Measurements from ENCODE around the gene MAGI1. TPM values are rescaled to one million over a fixed set of nuclear protein-coding genes. Genes with fewer than 3 reads are reported as not detected.

The MAGI1 gene
- total RNA-seq, 1 donor from 2014 or later, result 5.0 TPM

- no peak for DNase-seq (ENCODE audit: low read depth)
- Histone ChIP-seq H3K27me3 (ENCODE audit: control insufficient read depth, insufficient read depth, low read length) (no peaks in the 10 kb centered on the region), H3K4me3 (ENCODE audit: low read depth, low read length) (no peak overlapping the region), H3K36me3 (ENCODE audit: control insufficient read depth, insufficient read depth, low read length) (no peaks in the 10 kb centered on the region)
- no peak for FAIRE-seq
- TF ChIP-seq, protein P1, sequence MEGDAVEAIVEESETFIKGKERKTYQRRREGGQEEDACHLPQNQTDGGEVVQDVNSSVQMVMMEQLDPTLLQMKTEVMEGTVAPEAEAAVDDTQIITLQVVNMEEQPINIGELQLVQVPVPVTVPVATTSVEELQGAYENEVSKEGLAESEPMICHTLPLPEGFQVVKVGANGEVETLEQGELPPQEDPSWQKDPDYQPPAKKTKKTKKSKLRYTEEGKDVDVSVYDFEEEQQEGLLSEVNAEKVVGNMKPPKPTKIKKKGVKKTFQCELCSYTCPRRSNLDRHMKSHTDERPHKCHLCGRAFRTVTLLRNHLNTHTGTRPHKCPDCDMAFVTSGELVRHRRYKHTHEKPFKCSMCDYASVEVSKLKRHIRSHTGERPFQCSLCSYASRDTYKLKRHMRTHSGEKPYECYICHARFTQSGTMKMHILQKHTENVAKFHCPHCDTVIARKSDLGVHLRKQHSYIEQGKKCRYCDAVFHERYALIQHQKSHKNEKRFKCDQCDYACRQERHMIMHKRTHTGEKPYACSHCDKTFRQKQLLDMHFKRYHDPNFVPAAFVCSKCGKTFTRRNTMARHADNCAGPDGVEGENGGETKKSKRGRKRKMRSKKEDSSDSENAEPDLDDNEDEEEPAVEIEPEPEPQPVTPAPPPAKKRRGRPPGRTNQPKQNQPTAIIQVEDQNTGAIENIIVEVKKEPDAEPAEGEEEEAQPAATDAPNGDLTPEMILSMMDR (IDR thresholded peaks at IDR 0.05; ENCODE audit: insufficient read depth, low read length, severe bottlenecking), result no peak
Measured at GRCh38 chr3:65653731-65654130, 385.0 kb downstream of the MAGI1 start.

DNA sequence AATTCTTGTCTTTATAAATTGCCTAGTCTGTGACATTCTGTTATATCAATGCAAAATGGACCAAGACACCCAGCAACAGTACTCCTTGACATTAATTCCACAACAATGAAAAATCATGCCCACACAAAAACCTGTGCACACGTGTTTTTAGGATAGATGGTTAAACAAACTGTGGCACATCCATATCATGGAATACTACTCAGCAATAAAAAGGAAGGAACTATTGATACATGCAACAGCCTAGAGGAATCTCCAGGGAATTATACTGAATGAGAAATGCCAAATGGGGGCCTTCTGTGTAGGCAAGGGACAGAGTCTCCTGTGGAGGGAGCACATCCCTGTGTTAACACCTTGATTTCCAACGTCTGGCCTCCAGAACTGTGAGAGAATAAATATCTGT, 388.5 kb downstream of the MAGI1 start:
- TF ChIP-seq, protein P1 (IDR thresholded peaks at IDR 0.05; ENCODE audit: insufficient read depth, low read length, severe bottlenecking), result no peak
- Histone ChIP-seq H3K27me3 (ENCODE audit: control insufficient read depth, insufficient read depth, low read length) (no peaks in the 10 kb centered on the region), H3K4me3 (ENCODE audit: low read depth, low read length) (no peak overlapping the region), H3K36me3 (ENCODE audit: control insufficient read depth, insufficient read depth, low read length) (no peaks in the 10 kb centered on the region)
- FAIRE-seq, result no peak
- DNase-seq (ENCODE audit: low read depth), result no peak

DNA sequence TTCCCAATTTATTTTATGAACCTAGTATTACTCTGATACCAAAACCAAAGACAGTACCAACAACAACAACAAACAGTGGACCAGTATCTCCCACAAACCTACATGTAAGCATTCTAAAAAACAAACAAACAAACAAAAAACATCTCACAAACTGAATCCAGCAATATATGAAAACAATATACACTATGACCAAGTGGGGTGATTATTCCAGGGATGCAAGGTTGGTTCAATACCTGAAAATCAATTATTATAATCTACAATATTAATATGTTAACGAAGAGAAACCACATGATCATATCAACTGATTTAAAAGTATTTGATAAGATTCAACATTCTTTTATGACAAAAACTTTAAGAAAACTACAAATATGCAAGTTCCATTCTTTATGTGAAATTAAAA, 391.3 kb downstream of the MAGI1 start:
- H3K4me3 ChIP-seq (ENCODE audit: low read depth, low read length), result no peak overlapping the region
- H3K36me3 ChIP-seq (ENCODE audit: control insufficient read depth, insufficient read depth, low read length), result no peaks in the 10 kb centered on the region
- TF ChIP-seq, protein P1 (IDR thresholded peaks at IDR 0.05; ENCODE audit: insufficient read depth, low read length, severe bottlenecking), result no peak
- no peak for FAIRE-seq
- no peaks in the 10 kb centered on the region for H3K27me3 ChIP-seq (ENCODE audit: control insufficient read depth, insufficient read depth, low read length)
- DNase-seq (ENCODE audit: low read depth), result no peak

GRCh38 chr3:65642883-65643282, 395.8 kb downstream of the MAGI1 start:
- Histone ChIP-seq H3K27me3 (ENCODE audit: control insufficient read depth, insufficient read depth, low read length) (no peaks in the 10 kb centered on the region), H3K36me3 (ENCODE audit: control insufficient read depth, insufficient read depth, low read length) (no peaks in the 10 kb centered on the region), H3K4me3 (ENCODE audit: low read depth, low read length) (no peak overlapping the region)
- no peak for FAIRE-seq
- no peak for DNase-seq (ENCODE audit: low read depth)
- TF ChIP-seq, protein P1 (IDR thresholded peaks at IDR 0.05; ENCODE audit: insufficient read depth, low read length, severe bottlenecking), result no peak

- no peak for FAIRE-seq
- no peak overlapping the region for H3K4me3 ChIP-seq (ENCODE audit: low read depth, low read length)
Measured at GRCh38 chr3:65641777-65642176, 396.9 kb downstream of the MAGI1 start.

DNA sequence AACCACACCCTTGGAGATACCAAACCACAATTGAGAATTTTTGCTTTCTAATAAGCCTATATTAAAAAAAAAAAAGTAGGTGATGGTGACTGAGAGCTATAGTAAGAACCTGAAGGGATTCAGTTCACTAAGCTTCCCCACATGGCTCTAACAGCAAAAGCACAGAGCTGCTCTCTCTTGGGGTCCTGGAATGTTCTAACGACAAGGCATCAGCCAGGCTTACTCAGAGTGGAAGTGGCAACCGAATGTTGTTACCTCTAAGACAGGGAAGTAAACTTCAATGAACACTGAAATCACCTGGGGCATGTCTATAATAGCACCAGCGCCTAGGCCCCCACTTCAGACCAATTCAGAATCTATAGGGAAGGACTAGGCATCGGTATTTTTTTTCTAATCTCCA, 397.7 kb downstream of the MAGI1 start:
- H3K4me3 ChIP-seq (ENCODE audit: low read depth, low read length), result no peak overlapping the region
- peak; percentile 18 for FAIRE-seq
- H3K27me3 ChIP-seq (ENCODE audit: control insufficient read depth, insufficient read depth, low read length), result no peaks in the 10 kb centered on the region
- TF ChIP-seq, protein P1 (IDR thresholded peaks at IDR 0.05; ENCODE audit: insufficient read depth, low read length, severe bottlenecking), result no peak
- no peak for DNase-seq (ENCODE audit: low read depth)
- H3K36me3 ChIP-seq (ENCODE audit: control insufficient read depth, insufficient read depth, low read length), result no peaks in the 10 kb centered on the region

More at GRCh38 chr3:65641777-65642176, 396.9 kb downstream of the MAGI1 start:
- no peak for DNase-seq (ENCODE audit: low read depth)
- Histone ChIP-seq H3K27me3 (ENCODE audit: control insufficient read depth, insufficient read depth, low read length) (no peaks in the 10 kb centered on the region), H3K36me3 (ENCODE audit: control insufficient read depth, insufficient read depth, low read length) (no peaks in the 10 kb centered on the region)
- TF ChIP-seq, protein P1 (IDR thresholded peaks at IDR 0.05; ENCODE audit: insufficient read depth, low read length, severe bottlenecking), result no peak

All from bronchial epithelial cell (primary cell).